A549 (cell line): ENCODE measurements around the gene TBC1D4. TPM values are rescaled to one million over a fixed set of nuclear protein-coding genes. Genes with fewer than 3 reads are reported as not detected.

Source experiments
- ATAC-seq, 2 experiments: fragments of 200-7000 bp in 1 of 2; fragments of >200 bp in 1 of 2; cut with Nextera tagmentation in 1 of 2; cut with Tn5 transposase in 1 of 2; 3 replicates each; pipeline versions ENCODE4 v1.8.0 to v1.9.1; 2018 to 2020; ENCODE audit warnings: mild to moderate bottlenecking in 1 of 2, moderate library complexity in 1 of 2
- CTCF ChIA-PET: fragments of 300-600 bp; sonication (Branson Sonifier 250); formaldehyde crosslinking; extraction: SDS; loops from one replicate; lab custom pipeline; 2021; ENCODE audit warnings: antibody characterized with exemption, inconsistent platforms; lab: Yijun Ruan, JAX
- POLR2A ChIA-PET: fragments of 350-600 bp; formaldehyde crosslinking; extraction: SDS; loops from one replicate; lab custom pipeline; 2021; ENCODE audit warnings: antibody characterized with exemption, inconsistent platforms; lab: Yijun Ruan, JAX
- DNase-seq, 2 experiments: peaks; one replicate each; pipeline versions ENCODE4 v3.0.0 to v3.0.0-alpha.2; 2011 to 2016; ENCODE audit warnings: low read depth in 1 of 2, low spot score in 1 of 2
- FAIRE-seq: peaks from 2 replicates; lab custom pipeline; 2011; peaks lifted over from hg19 to GRCh38; lab: Jason Lieb, UNC
- H3K27ac ChIP-seq, 2 experiments: fragments of >200 bp; sonication (Bioruptor Twin); formaldehyde crosslinking; 3 replicates each; pipeline ENCODE4 v1.5.1; 2016 to 2017
- H3K4me1 ChIP-seq: fragments of >200 bp; sonication (Bioruptor Twin); formaldehyde crosslinking; 3 replicates; pipeline ENCODE4 v1.6.1; 2016
- H3K4me2 ChIP-seq: fragments of >200 bp; sonication (Bioruptor Twin); formaldehyde crosslinking; 3 replicates; pipeline ENCODE4 v1.6.1; 2016
- H3K4me3 ChIP-seq: fragments of >200 bp; sonication (Bioruptor Twin); formaldehyde crosslinking; 3 replicates; pipeline ENCODE4 v1.5.1; 2016
- H3K9me3 ChIP-seq: fragments of >200 bp; sonication (Bioruptor Twin); formaldehyde crosslinking; 3 replicates; pipeline ENCODE4 v1.6.1; 2016
- BHLHE40 ChIP-seq: IDR thresholded peaks from 2 replicates; pipeline ENCODE4 v1.6.1; 2012; ENCODE audit warnings: low read depth, low read length, inconsistent platforms
- CBX2 ChIP-seq: fragments of 200-600 bp; sonication (generic); IDR thresholded peaks from 2 replicates; pipeline ENCODE4 v1.6.1; 2016; ENCODE audit warnings: low read depth, mild to moderate bottlenecking, borderline replicate concordance
- CBX8 ChIP-seq: fragments of 200-600 bp; sonication (generic); IDR thresholded peaks from 2 replicates; pipeline ENCODE4 v1.6.1; 2016
- ESRRA ChIP-seq: fragments of 150-350 bp; IDR thresholded peaks from 2 replicates; pipeline ENCODE4 v1.6.1; 2014; ENCODE audit warnings: mild to moderate bottlenecking, low read length, borderline replicate concordance
- FOSB ChIP-seq: fragments of 250-450 bp; sonication (Bioruptor Pico); IDR thresholded peaks from 2 replicates; pipeline ENCODE4 v1.5.0; 2020; ENCODE audit warnings: mild to moderate bottlenecking, moderate library complexity
- HDAC2 ChIP-seq: fragments of 200-600 bp; sonication (generic); IDR thresholded peaks from 2 replicates; pipeline ENCODE4 v1.6.1; 2016
- HEYL ChIP-seq: fragments of 250-450 bp; sonication (Bioruptor Pico); IDR thresholded peaks from 2 replicates; pipeline ENCODE4 v1.8.0; 2021; ENCODE audit warnings: mild to moderate bottlenecking, moderate library complexity
- HOXA7 ChIP-seq: fragments of 250-450 bp; sonication (Bioruptor Pico); IDR thresholded peaks from 2 replicates; pipeline ENCODE4 v1.5.0; 2020; ENCODE audit warnings: mild to moderate bottlenecking, moderate library complexity
- JUN ChIP-seq, 2 experiments: fragments of >200 bp; sonication (Bioruptor Twin); formaldehyde crosslinking; IDR thresholded peaks; 2 replicates in 1 of 2; 3 replicates in 1 of 2; pipeline ENCODE4 v1.6.1; 2016 to 2017
- MAFK ChIP-seq: fragments of 450-650 bp; IDR thresholded peaks from 2 replicates; pipeline ENCODE4 v1.6.1; 2014; ENCODE audit not compliant: partially characterized antibody
- MAZ ChIP-seq: fragments of 150-350 bp; IDR thresholded peaks from 2 replicates; pipeline ENCODE4 v1.6.1; 2014; ENCODE audit warnings: antibody characterized with exemption, low read depth, low read length, borderline replicate concordance
- NFE2L2 ChIP-seq: fragments of 150-350 bp; conservative IDR thresholded peaks from 2 replicates; pipeline ENCODE4 v1.6.1; 2014; ENCODE audit warnings: low read length
- NR3C1 ChIP-seq: fragments of >200 bp; sonication (Bioruptor Twin); formaldehyde crosslinking; IDR thresholded peaks from 3 replicates; pipeline ENCODE4 v1.6.1; 2017
- POLR2A ChIP-seq: IDR thresholded peaks from 2 replicates; pipeline ENCODE4 v1.6.1; 2012; ENCODE audit warnings: mild to moderate bottlenecking, low read length
- RNF2 ChIP-seq: fragments of 200-600 bp; sonication (generic); IDR thresholded peaks from 2 replicates; pipeline ENCODE4 v1.6.1; 2016; ENCODE audit warnings: low read depth, mild to moderate bottlenecking, antibody characterized with exemption, moderate library complexity, borderline replicate concordance
- SMC3 ChIP-seq: fragments of >200 bp; sonication (Bioruptor Twin); formaldehyde crosslinking; IDR thresholded peaks from 3 replicates; pipeline ENCODE4 v1.6.1; 2018; ENCODE audit warnings: inconsistent platforms
- SREBF2 ChIP-seq: fragments of 450-650 bp; IDR thresholded peaks from 2 replicates; pipeline ENCODE4 v1.6.1; 2014; ENCODE audit warnings: mild to moderate bottlenecking, moderate library complexity
- TFCP2L1 ChIP-seq: fragments of 250-450 bp; sonication (Bioruptor Pico); IDR thresholded peaks from 2 replicates; pipeline ENCODE4 v1.5.0; 2021; ENCODE audit warnings: mild to moderate bottlenecking
- ZFP36 ChIP-seq: fragments of 450-650 bp; IDR thresholded peaks from 2 replicates; pipeline ENCODE4 v1.6.1; 2014; ENCODE audit warnings: borderline replicate concordance; ENCODE audit not compliant: partially characterized antibody
- ZNF302 ChIP-seq: fragments of 250-450 bp; sonication (Bioruptor Pico); IDR thresholded peaks from 2 replicates; pipeline ENCODE4 v1.9.0; 2021; ENCODE audit warnings: inconsistent platforms, mild to moderate bottlenecking, moderate library complexity
- ZSCAN20 ChIP-seq: fragments of 250-450 bp; sonication (Bioruptor Pico); IDR thresholded peaks from 2 replicates; pipeline ENCODE4 v1.8.0; 2022; ENCODE audit warnings: mild to moderate bottlenecking, moderate library complexity
- WGBS: methylation state at CpG from one replicate; pipeline ENCODE4 v1.1.6; 2017; ENCODE audit errors: missing lambda C conversion rate; 5-methylcytosine and 5-hydroxymethylcytosine counted together
- polyA plus RNA-seq, 4 experiments: library from polyadenylated mRNA; depleted of rRNA in 3 of 4; stranded (reverse); fragments of >200 nt; fragmentation: RNase III in 1 of 4; extraction: RNeasy Plus Mini Kit Qiagen cat#74134 plus additional on column Dnase treatment in 1 of 4; gene quantifications; 2 replicates in 3 of 4; 3 replicates in 1 of 4; pipeline ENCODE4 v1.2.3, GENCODE V29; 2011 to 2017
- TF ChIP-seq, protein P1 (sequence below): fragments of >200 bp; sonication (Bioruptor Twin); formaldehyde crosslinking; IDR thresholded peaks from 2 replicates; pipeline ENCODE4 v1.6.1; 2016
- TF ChIP-seq, protein P2 (sequence below): IDR thresholded peaks from 2 replicates; pipeline ENCODE4 v1.6.1; 2012
- TF ChIP-seq, protein P3 (sequence below): fragments of 450-650 bp; IDR thresholded peaks from 2 replicates; pipeline ENCODE4 v1.6.1; 2014; ENCODE audit warnings: antibody characterized with exemption
- TF ChIP-seq, protein P4 (sequence below): fragments of >200 bp; sonication (Bioruptor Twin); formaldehyde crosslinking; IDR thresholded peaks from 3 replicates; pipeline ENCODE4 v1.6.1; 2016
- TF ChIP-seq, protein P5 (sequence below): fragments of >200 bp; sonication (Bioruptor Twin); formaldehyde crosslinking; IDR thresholded peaks from 3 replicates; pipeline ENCODE4 v1.5.1; 2016

TBC1D4 gene
- polyA plus RNA-seq, 2 of the 4 experiments (the other 2 are of a cell fraction): 9.5 to 12.5 TPM

DNA sequence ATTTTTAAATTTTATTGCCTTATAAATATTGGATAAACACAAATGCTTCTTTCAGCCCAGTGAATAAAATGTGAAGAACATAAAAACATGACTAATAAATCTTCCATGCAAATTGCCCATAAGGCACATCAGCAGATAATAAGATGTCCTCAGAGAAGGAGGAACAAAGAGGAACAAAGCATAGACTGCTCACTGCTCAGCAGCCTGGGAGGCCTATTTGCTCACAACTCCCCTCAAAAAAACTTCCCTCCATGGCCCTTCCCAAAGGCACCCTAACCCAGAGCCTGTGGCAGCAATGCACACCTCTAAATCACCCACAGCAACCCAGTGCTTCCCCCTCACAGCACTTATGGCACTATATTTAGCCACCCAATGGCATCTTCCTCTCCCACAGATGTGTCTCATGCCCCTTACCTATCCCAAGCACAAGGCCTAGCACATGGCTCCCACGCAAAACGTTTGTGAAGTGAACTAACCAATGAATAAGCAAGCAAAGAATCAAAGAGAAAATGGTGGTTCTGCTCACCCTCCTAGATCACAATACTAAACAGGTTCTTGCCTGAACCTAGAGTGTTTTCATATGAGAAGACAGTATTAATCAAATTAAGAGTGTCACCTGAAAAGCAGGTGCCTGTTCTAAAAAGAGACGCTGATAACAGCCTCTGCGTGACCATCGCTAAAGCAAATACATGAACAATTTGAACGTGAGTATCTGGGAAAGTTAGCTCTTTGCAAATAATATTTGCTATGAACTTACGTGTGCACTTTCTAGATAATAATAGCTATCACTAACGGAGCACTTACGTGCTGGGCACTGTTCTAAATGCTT lies 96.9 kb downstream of the TBC1D4 start:
- DNase-seq: no peak
- ChIA-PET CTCF (no interaction called here), POLR2A (no interaction called here)
- H3K9me3 ChIP-seq: no peaks in the 10 kb centered on the region
- no peak overlapping the region for H3K4me3 ChIP-seq
- H3K4me1 ChIP-seq: no peaks in the 10 kb centered on the region
- TF ChIP-seq, protein P1, sequence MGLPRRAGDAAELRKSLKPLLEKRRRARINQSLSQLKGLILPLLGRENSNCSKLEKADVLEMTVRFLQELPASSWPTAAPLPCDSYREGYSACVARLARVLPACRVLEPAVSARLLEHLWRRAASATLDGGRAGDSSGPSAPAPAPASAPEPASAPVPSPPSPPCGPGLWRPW: no peak
- TF ChIP-seq POLR2A: no peak
- no peak for ATAC-seq
- no peak overlapping the region for H3K4me2 ChIP-seq
- H3K27ac ChIP-seq: no peak overlapping the region
- WGBS: 95% methylated on average over 9 of the region's 9 CpGs
- no peak for FAIRE-seq

DNA sequence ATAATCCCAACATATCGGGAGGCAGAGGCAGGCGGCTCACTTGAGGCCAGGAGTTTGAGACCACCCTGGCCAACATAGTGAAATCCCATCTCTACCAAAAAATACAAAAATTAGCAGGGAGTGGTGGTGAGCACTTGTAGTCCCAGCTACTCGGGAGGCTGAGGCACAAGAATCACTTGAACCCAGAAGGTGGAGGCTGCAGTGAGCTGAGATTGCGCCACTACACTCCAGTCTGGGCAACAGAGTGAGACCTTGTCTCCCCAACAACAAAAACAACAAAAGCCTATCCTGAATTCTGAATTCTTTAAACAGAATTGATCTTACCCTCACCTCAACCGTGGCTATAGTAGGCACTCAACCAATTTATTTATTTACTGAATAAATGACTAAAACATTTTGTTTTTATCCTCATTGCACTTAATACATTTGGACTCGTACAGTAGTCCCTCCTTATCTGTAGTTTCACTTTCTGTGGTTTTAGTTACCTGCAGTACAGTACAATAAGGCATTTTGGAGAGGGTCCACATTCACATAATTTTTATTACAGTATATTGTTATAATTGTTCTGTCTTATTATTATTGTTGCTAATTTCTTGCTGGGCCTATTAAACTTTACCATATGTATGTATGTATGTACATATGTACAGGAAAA lies 98.8 kb downstream of the TBC1D4 start:
- Histone ChIP-seq H3K9me3 (no peaks in the 10 kb centered on the region), H3K4me3 (no peak overlapping the region), H3K4me2 (no peak overlapping the region), H3K27ac (no peak overlapping the region), H3K4me1 (no peaks in the 10 kb centered on the region)
- no peak for DNase-seq
- WGBS: 80% methylated on average over 6 of the region's 6 CpGs
- no peak for ATAC-seq
- POLR2A ChIA-PET: no interaction called here
- CTCF ChIA-PET: no interaction called here
- TF ChIP-seq, protein P2, sequence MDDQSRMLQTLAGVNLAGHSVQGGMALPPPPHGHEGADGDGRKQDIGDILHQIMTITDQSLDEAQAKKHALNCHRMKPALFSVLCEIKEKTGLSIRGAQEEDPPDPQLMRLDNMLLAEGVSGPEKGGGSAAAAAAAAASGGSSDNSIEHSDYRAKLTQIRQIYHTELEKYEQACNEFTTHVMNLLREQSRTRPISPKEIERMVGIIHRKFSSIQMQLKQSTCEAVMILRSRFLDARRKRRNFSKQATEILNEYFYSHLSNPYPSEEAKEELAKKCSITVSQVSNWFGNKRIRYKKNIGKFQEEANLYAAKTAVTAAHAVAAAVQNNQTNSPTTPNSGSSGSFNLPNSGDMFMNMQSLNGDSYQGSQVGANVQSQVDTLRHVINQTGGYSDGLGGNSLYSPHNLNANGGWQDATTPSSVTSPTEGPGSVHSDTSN: no peak
- no peak for TF ChIP-seq SREBF2
- TF ChIP-seq HOXA7 (CRISPR knock-in tag): no peak
- no peak for TF ChIP-seq ZSCAN20 (CRISPR knock-in tag)
- TF ChIP-seq SMC3: no peak
- no peak for TF ChIP-seq TFCP2L1 (CRISPR knock-in tag)
- TF ChIP-seq, protein P3, sequence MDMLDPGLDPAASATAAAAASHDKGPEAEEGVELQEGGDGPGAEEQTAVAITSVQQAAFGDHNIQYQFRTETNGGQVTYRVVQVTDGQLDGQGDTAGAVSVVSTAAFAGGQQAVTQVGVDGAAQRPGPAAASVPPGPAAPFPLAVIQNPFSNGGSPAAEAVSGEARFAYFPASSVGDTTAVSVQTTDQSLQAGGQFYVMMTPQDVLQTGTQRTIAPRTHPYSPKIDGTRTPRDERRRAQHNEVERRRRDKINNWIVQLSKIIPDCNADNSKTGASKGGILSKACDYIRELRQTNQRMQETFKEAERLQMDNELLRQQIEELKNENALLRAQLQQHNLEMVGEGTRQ: no peak
- no peak for TF ChIP-seq CBX8
- no peak for TF ChIP-seq CBX2
- no peak for TF ChIP-seq ESRRA
- no peak for TF ChIP-seq JUN (IDR thresholded peaks at IDR 0.05)
- TF ChIP-seq BHLHE40: no peak
- no peak for TF ChIP-seq FOSB (CRISPR knock-in tag)
- TF ChIP-seq HEYL (CRISPR knock-in tag): no peak
- no peak for TF ChIP-seq RNF2
- TF ChIP-seq, protein P4, sequence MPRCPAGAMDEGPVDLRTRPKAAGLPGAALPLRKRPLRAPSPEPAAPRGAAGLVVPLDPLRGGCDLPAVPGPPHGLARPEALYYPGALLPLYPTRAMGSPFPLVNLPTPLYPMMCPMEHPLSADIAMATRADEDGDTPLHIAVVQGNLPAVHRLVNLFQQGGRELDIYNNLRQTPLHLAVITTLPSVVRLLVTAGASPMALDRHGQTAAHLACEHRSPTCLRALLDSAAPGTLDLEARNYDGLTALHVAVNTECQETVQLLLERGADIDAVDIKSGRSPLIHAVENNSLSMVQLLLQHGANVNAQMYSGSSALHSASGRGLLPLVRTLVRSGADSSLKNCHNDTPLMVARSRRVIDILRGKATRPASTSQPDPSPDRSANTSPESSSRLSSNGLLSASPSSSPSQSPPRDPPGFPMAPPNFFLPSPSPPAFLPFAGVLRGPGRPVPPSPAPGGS: no peak
- TF ChIP-seq MAFK: no peak
- FAIRE-seq: no peak

DNA sequence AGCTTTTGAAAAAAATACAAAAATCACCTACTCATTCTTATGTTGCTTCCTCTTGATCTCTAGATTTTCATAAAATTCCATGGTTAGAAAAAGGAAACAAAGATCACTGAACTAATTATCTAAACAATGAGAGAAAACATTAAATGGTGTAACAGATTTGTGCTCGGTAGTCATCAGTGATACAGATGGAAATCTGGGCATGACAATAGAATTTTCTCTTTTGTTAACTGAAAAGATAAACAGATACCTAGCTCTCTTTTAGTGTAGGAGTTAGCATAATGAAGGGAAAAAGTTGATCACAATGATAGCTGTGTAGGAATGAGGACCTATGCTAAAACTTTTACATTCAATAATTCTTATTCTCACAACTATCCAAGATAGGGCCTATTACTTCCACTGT lies 103.7 kb downstream of the TBC1D4 start:
- FAIRE-seq (no peak), ATAC-seq (no peak), DNase-seq (no peak)
- Histone ChIP-seq H3K4me3 (no peak overlapping the region), H3K27ac (no peak overlapping the region), H3K4me1 (no peaks in the 10 kb centered on the region), H3K4me2 (no peak overlapping the region), H3K9me3 (no peaks in the 10 kb centered on the region)
- WGBS: 89% methylated on average over 1 of the region's 1 CpG
- ChIA-PET CTCF (interaction anchor here (2.5 kb wide), 1 partner anchor 104 kb away, joined by 7 read pairs; the partner anchor contains the start of gene TBC1D4), POLR2A (no interaction called here)
- TF ChIP-seq CBX2 (no peak), ZNF302 (CRISPR knock-in tag) (no peak), ZFP36 (no peak), HDAC2 (no peak), NR3C1 (no peak), ZSCAN20 (CRISPR knock-in tag) (no peak), MAZ (no peak), NFE2L2 (no peak)
- TF ChIP-seq, protein P4: no peak
- TF ChIP-seq, protein P1: no peak
- TF ChIP-seq, protein P5, sequence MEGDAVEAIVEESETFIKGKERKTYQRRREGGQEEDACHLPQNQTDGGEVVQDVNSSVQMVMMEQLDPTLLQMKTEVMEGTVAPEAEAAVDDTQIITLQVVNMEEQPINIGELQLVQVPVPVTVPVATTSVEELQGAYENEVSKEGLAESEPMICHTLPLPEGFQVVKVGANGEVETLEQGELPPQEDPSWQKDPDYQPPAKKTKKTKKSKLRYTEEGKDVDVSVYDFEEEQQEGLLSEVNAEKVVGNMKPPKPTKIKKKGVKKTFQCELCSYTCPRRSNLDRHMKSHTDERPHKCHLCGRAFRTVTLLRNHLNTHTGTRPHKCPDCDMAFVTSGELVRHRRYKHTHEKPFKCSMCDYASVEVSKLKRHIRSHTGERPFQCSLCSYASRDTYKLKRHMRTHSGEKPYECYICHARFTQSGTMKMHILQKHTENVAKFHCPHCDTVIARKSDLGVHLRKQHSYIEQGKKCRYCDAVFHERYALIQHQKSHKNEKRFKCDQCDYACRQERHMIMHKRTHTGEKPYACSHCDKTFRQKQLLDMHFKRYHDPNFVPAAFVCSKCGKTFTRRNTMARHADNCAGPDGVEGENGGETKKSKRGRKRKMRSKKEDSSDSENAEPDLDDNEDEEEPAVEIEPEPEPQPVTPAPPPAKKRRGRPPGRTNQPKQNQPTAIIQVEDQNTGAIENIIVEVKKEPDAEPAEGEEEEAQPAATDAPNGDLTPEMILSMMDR: no peak
- TF ChIP-seq, protein P3: no peak
